Activated CD8-positive, alpha-beta memory T cell treated with anti-CD3 and anti-CD28 coated beads for 1 hour (primary cell): ENCODE results near the gene ARHGAP5.

Experiments used
- DNase-seq, 2 donors: peaks; one replicate each; pipeline ENCODE4 v3.0.0-alpha.2; 2020; ENCODE audit warnings: low read depth in 1 of 2; ENCODE audit errors: extremely low read depth in 1 of 2

ARHGAP5 gene, protein sequence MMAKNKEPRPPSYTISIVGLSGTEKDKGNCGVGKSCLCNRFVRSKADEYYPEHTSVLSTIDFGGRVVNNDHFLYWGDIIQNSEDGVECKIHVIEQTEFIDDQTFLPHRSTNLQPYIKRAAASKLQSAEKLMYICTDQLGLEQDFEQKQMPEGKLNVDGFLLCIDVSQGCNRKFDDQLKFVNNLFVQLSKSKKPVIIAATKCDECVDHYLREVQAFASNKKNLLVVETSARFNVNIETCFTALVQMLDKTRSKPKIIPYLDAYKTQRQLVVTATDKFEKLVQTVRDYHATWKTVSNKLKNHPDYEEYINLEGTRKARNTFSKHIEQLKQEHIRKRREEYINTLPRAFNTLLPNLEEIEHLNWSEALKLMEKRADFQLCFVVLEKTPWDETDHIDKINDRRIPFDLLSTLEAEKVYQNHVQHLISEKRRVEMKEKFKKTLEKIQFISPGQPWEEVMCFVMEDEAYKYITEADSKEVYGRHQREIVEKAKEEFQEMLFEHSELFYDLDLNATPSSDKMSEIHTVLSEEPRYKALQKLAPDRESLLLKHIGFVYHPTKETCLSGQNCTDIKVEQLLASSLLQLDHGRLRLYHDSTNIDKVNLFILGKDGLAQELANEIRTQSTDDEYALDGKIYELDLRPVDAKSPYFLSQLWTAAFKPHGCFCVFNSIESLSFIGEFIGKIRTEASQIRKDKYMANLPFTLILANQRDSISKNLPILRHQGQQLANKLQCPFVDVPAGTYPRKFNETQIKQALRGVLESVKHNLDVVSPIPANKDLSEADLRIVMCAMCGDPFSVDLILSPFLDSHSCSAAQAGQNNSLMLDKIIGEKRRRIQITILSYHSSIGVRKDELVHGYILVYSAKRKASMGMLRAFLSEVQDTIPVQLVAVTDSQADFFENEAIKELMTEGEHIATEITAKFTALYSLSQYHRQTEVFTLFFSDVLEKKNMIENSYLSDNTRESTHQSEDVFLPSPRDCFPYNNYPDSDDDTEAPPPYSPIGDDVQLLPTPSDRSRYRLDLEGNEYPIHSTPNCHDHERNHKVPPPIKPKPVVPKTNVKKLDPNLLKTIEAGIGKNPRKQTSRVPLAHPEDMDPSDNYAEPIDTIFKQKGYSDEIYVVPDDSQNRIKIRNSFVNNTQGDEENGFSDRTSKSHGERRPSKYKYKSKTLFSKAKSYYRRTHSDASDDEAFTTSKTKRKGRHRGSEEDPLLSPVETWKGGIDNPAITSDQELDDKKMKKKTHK (N-terminal part only)

DNA sequence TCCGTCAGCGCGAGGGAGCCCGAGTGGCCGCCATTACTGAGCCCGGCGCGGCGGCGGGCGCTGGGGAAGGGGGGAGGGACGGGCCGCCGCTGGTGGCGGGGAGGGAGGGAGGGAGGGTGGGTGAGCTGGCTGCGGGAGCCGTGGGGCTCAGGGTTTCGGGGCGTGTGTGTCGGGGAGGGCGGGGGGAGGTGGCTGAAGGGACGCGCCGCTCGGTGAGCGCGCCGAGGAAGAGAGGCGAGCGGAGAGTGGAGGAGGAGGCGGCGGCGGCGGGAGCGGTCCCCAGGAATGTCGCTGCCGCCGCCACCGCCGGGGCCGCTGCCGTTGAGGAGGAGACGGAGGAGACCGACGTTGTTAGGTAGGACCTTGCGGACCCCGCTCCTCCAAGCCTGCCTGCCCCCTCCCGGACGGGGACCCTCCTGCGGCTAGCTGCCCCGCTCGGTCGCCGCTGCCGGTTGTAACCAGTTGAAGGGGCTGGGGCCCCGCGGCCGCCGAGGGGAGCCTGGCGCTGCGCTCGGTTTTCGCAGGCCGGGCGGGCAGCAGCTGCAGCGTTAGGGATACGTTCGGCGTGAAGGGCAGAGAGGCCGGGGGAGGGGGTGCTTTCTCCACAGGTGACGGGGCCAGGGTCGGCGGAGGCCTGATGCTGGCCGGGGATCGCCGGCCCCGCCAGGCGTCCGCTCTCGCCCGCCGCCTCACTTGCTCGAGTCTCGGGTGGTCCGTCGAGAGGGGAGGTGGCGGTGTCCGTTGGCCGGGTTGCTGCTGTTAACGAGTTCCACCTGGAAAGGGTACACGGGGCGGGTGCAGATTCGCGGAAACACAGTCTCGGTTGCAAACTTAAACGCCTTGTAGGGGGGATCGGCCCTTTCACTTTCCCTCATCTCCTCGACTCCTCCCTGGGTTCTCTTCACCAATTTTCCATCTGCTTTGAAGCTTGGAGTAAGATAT is at the start of gene ARHGAP5:
Gene ARHGAP5 (plus strand): TSS at position 224 of the 942 bp plus-strand sequence. CDS start 13,366 bp downstream, outside the sequence.
- peak in 1 of 2 donors; percentile 51 for DNase-seq

DNA sequence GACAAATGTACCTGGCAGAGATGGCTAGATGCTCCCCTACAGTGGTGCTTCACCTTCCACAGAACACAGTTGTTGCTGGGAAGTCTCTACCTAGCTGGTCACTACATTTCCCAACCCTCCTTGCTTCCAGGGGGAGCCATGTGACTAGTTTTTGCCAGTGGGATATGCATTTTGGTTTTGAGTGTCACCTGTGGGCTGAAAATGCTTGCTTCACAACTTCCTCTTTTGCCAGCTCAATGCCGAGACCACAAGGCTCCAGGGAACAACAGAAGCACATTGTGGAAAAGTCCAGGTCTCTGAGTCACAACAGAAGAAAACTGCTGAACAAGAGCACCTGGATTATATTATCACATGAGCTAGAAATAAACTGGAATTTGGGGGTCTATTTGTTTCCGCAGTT is 48.5 kb upstream of the ARHGAP5 start:
- DNase-seq, result no peak

DNA sequence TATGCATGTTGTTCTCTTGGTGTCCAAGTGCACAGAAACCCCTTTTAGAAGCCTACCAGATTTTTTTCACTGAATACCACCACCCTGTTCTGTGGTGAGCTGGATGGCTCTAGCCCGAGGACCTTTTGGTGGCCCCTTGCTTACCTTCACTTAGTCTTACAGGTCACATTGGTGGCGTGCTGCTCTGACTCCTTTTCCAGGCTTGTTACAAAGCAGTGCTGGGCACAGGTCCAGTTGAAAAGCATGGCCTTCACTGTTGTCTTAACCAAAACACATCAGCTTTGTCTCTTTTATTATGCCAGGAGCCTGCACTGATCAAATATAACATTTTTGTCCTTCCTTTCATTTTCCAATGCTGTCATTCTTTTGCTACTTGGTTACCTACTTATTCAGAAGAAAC is 43.6 kb upstream of the ARHGAP5 start:
- DNase-seq, result no peak

DNA sequence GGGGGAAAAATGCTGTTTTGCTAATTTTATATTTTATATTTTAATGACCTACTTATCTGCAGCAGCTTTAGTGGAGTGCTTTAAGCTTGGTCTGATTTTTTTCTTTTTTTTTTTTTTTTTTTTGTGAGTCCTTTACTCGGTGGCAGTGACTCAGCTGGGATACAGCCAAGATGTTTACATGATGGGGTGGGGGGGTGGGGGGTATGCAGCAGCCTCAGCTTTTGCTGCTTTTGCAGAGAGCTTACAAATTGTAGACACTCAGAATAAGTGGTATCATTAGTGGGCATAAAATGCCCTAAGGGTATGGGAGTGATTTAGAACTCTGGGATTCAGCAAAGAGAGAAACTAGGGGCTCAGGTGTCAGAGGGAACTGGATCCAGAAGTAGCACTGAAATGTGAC is 38.2 kb upstream of the ARHGAP5 start:
- DNase-seq, result no peak

DNA sequence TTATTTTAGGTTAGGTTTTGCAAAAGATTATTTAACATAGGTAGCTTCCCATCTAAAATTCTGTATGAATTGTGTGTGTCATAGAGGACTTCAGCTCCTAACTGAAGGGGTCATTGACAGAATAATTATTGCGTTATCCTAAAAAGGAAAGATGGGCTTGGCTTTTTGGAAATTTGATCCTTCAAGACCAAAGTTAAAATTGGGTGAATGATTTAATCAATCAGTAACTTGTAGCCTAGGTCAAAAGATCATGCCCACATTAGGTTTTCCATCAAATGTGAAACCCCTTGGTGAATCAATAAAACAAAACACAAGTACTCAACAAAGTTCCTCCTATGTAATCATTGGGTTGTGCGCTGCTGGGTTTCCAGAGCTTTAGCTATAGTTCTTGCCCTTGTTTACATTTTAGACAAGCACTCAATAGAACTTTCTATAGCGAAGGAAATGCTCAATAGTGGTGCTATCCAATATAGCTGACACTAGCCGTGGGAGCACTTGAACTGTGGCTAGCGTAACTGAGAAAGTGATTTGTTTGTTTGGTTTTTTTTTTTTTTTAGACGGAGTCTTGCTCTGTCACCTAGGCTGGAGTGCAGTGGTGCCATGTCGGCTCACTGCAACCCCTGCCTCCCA is 37.6 kb upstream of the ARHGAP5 start:
- DNase-seq, result no peak

DNA sequence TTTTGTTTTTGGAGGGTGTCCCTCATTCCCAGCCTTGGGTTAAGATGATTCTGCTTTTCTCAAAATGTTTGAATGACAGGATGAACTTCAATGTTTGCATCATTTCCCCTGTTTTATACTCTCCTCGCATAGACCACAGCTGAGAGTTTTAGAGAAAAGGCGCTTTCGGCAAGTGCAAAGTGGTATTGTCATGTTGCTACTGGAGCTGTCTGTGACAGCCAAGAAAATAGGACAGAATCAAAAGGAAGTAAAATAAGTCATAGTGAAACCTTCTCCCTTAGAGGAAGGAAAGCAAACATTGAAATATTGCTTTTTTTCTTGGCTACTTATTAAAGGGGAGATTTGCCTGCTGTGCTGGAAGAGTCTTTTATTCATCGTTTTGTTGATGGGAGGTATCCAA is 33.5 kb upstream of the ARHGAP5 start:
- no peak for DNase-seq

DNA sequence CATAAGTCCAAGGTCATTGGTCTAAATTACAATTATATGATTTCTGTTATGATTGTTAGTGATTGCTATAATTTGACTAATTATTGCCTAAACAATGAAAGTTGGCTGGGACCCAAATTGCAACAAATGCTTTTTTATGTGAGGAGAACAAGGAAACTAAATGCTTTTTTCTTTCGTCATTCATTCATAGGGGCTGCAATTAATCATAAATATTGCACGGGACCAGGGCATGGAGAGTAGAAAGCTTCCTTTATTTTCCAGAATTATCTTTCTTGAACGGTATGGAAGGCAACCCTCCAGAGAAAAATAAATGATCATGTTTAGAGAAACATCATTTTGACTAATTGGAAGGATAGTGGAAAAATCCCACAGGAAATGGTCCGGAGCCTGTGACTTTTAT is 32.6 kb upstream of the ARHGAP5 start:
- no peak for DNase-seq

DNA sequence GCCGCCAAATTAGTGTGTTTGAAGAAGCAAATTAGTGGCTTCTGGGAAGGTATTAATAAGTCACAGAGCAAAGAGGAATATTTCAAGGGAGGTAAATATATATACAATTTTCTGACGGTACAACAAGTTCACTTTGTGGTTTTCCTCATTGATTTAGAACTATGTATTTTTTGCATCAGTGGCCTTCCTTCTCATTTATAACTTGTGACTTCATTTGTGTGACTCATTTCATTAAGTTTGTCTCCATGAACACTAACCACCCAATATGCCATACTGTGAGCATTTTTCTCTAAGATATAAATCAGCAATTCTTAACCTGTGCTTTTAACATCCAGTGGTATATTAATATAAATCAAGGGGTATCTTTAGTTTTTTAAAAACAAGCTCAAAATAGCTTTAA is 29.3 kb upstream of the ARHGAP5 start:
- no peak for DNase-seq

DNA sequence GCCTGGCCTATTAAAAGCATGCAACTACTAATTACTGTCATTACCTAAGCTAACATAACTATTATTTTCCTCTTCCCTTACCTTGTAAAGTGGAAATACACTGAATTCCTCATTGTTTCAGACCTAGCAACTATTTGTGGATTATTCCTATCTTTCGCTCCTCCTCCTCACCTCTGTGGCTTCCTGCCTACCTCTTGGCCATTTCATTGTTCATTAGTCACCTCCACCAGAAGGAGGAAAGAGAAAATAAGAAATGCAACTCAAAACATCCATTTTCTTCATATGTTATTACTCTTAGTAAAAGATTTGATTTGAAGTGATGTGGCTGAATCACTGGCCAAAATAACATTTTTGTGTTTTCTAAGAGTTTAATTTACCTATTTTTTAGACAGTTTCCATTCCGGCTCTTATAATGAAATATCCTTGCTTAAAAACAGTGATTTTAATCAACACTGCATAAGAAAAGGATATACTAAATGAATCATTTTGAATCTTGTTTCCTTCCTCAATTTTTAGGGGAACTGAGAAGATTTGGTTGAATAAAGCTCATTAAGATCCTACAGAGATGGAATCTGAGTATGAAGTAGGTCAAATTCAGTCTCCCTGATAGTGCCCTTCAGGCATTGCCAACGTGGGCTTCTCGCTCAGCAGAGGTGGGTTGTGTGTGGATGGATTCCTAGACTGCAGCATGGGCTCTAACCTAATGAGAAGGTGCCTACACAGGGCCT is 27.6 kb upstream of the ARHGAP5 start:
- DNase-seq, result no peak

DNA sequence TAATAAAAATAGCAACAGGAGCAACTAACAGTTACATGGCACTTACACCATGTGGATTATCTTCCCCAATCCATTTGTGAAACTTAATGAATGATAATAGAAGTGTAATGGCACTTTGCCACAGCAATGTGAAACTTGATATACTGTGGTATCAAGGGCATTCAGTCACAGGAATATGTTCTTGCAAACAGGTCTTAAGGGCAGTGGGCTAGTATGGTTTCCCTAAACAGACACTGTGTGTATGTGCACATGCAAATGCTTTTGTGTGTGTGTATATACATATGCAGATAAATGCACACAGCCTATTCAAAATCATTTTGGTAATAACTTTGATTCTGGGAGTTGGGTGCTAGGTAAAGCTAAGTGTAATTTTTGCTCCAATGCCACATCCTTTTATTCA is 26.2 kb upstream of the ARHGAP5 start:
- DNase-seq, result no peak

DNA sequence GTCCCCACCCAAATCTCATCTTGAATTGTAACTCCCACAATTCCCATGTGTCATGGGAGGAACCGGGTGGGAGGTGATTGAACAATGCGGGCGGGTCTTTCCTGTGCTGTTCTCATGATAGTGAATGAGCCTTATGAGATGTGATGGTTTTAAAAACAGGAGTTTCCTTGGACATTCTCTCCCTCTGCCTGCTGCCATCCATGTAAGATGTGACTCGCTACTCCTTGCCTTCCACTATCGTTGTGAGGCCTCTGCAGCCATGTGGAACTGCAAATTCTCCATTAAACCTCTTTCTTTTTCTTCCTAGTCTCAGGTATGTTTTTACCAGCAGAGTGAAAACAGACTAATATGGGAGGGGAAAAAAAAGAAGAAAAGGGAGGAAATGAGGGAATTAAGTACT is 22.6 kb upstream of the ARHGAP5 start:
- DNase-seq, result no peak

DNA sequence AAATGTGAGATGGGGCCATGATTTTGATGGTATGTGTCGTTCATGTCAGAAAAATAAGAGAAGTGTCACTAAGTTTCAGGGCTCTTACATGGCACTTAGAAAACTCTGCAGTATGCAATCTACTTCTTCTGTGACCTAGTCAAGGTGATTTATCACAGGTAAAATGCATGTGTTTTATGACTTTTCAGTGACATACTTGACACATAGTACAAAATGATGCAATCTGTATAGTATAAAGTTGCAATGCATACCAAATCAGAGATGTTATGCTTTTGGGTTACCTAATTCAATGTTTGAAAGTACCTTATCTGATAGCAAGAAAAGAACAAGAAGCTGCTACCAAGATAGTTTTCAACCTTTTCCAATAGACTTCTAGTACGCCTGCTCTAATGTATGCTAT is 21.9 kb upstream of the ARHGAP5 start:
- DNase-seq, result no peak

DNA sequence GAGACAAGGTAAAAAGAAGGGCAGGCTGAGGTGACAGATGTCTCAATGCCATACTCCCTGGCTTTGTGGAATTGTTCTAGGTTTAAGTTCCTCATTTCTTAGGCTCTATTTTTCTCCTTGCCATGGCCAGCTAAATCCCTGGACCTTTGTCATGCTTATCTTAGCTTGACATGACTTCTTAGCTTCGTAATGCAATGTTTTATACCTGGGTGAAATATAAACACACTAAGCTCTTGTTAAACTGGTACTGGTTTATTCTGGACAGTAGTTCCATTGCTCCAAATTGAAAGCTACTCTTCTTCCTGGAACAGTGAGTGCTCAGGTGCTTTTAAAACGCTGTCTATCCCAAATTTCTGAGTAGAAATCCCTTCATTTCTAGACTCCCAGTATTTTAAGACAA is 17.4 kb upstream of the ARHGAP5 start:
- DNase-seq, result no peak

DNA sequence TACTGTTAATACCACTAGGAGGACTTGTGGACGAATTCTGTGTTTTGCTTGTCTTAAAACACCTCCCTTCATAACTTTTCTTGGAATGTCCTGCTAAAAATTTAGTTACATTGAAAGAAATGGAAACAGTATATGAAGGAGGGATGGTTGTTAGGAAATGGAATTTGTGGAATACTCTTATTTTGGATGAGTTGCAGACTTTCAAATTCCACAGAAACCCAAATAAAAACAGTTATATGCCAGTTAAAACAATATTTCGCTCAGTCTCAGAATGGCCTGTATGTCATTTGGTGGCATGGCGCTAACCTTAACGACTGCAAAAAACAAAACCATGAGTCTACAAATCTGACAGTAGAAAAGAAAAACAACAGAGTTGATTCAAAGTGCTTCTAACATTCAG is 12.2 kb upstream of the ARHGAP5 start:
- no peak for DNase-seq

DNA sequence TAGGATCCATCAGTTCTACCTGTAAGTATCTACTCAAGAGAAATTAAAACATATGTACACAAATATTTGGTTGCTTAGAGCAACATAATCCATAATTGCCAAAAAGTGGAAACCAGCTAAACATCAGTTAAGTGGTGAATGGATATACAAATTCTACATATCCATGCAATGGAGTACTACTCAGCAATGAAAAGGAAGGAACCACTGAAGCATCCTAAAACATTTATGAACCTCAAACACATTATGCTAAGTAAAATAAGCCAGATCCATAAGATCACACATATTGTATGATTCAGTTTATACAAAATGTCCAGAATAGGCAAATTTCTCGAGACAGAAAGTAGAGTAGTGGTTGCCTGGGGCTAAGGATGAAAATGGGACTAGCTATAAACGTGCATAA is 8.4 kb upstream of the ARHGAP5 start:
- DNase-seq, result no peak

DNA sequence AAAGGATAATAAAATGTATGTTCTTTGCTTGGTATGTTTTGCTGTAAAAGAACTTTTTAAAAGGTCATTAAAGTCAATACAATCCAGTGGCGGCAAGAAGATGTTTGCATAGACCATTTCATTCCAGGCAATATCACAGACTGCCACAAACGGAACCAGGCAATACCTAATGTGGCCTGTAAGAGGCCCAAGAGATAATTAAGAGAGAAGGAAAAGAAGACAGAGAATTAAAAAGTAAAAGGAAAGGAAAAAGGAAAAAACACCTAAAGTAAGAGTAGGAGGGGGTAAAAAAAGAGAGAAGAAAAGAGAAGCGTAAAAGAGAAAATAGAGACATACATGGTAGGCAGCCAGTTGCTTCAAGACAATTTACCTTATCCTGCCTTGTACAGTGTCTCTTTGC is 6.8 kb upstream of the ARHGAP5 start:
- DNase-seq, result no peak

DNA sequence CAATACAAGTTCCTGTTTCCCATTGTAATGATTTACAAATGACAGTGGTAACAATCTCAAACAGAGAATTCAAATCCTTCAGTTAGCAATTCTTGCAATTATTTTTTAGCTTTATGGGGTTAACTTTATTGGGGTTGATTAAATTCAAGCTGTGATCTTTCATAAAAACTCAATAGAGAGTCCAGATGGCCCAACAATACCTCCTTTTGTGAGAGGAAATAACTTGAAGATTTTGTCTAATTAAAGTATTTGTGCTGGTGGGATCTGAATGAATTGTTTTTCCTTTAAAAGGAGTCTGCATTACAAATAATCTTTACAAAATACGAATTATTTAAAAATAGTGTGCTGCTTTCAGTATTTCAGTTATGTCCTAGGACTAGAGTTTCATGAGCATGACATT is 4.4 kb upstream of the ARHGAP5 start:
- DNase-seq, result no peak

DNA sequence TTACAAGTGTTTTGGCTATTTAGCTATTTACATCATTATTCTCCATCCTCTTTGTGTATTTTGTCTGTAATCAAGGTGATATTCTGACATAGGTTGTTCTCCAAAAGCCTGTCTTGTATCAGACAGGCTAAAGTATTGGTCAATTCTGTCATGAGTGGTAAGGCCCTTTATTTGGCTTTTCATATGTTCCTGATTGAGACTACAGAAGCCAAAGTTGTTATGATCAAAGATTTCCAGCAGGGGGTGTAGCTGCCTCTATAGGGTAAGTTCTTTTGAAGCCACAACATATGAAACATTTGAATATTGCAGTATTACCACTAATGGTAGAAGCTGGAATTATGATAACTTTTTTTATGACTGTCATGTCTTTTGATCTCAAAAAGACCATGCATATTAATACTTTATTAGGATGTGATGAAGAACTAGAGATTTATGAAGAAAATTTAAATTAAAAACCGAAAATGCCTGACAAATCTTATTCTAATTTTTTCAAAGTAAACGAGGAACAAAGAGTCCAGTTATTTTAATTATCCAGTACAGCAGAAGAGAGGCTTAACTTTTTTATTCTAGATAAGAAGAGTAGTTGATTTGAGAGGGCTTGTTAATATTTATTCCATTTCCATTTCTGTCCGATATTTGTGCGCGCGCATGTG is 3.4 kb upstream of the ARHGAP5 start:
- no peak for DNase-seq
